ENCODE results near the gene MYT1.

GRCh38 chr20:64253443-64253842 lies 89.2 kb downstream of the MYT1 start:
- TF ChIP-seq ZNF274 (IDR thresholded peaks at IDR 0.05; ENCODE audit: low read depth, low read length) = no peak
- TF ChIP-seq YY1 (IDR thresholded peaks at IDR 0.05; ENCODE audit: insufficient read depth, insufficient read length) = no peak
